Cerebellar nuclear complex (tissue), 1 donor: ENCODE data around the gene VPS13D.

Experiments
- DNase-seq, 2 experiments: peaks; one replicate each; lab custom pipeline; 2025; lab: John Stamatoyannopoulos, UW

The VPS13D gene

GRCh38 chr1:12554521-12555305 is 324.9 kb downstream of the VPS13D start:
- DNase-seq = no peak

GRCh38 chr1:12555411-12556367 is 325.9 kb downstream of the VPS13D start:
- DNase-seq = no peak

- no peak for DNase-seq
These were observed 326.6 kb downstream of the VPS13D start for GRCh38 chr1:12556368-12556930.

GRCh38 chr1:12556957-12557935 is 327.4 kb downstream of the VPS13D start:
- no peak for DNase-seq

- DNase-seq = no peak
These were observed 331.3 kb downstream of the VPS13D start for GRCh38 chr1:12561121-12561520.
